ENCODE measurements around the gene ADAMTS2. TPM values are rescaled to one million over a fixed set of nuclear protein-coding genes. Genes with fewer than 3 reads are reported as not detected.

ADAMTS2 gene
- total and polyA plus RNA-seq, 2 donors (not counting 1 experiment from before 2014, with no cell fraction given) = 16.2 to 70.2 TPM

DNA sequence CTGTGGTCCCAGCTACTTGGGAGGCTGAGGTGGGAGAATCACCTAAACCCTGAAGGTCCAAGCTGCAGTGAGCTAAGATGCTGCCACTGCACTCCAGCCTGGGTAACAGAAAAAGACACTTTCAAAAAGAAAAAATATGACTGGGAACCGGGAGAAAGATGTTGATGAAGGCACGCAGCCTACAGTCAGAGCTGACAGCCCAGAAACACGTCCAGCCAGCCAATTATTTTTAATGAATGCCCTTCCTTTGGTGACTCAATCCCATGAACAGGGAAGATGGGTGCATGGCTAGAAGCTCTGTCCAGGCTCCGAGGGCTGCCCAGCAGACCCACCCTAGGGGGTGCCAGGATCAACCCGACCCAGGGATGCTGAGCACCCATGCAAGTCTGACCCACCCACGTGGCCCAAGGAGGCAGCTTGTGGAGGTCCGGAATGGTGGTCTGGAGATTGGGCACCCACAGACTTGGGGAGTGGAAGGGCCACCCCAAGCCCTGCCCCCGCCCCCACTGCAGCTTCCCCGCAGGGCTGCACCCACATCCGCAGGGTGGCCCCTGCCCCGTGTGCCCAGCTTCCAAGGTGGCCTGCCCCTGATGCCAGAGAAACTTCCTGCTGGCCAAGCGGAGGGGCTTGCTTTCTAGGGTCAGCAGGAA, 51.0 kb downstream of the ADAMTS2 start:
- Histone ChIP-seq H2AFZ (ENCODE audit: low read length) (no peak overlapping the region), H3K4me2 (ENCODE audit: extremely low read depth, insufficient read depth, low read length) (no peak overlapping the region), H3K27me3 (ENCODE audit: control insufficient read depth, insufficient read depth, low read length) (no peaks in the 10 kb centered on the region), H3K9ac (ENCODE audit: insufficient read depth, low read length) (no peak overlapping the region), H3K27ac (ENCODE audit: insufficient read depth, low read length) (no peak overlapping the region), H3K4me1 (ENCODE audit: control insufficient read depth, extremely low read depth, insufficient read depth, low read length) (no peaks in the 10 kb centered on the region), H3K79me2 (ENCODE audit: control insufficient read depth, insufficient read depth, low read length) (peaks cover 20% of the 10 kb centered on the region), H3K9me3 (ENCODE audit: control insufficient read depth, insufficient read depth, low read depth, low read length) (no peaks in the 10 kb centered on the region), H4K20me1 (ENCODE audit: control insufficient read depth, extremely low read depth, insufficient read depth, low read length) (no peaks in the 10 kb centered on the region), H3K36me3 (ENCODE audit: control insufficient read depth, insufficient read depth, low read length) (no peaks in the 10 kb centered on the region), H3K4me3 (replicated peaks in 1 of 4; ENCODE audit: control extremely low read depth in 1 of 4, insufficient read depth in 1 of 4, low read depth in 3 of 4, low read length in 4 of 4) (no peak overlapping the region)
- TF ChIP-seq, protein P1, sequence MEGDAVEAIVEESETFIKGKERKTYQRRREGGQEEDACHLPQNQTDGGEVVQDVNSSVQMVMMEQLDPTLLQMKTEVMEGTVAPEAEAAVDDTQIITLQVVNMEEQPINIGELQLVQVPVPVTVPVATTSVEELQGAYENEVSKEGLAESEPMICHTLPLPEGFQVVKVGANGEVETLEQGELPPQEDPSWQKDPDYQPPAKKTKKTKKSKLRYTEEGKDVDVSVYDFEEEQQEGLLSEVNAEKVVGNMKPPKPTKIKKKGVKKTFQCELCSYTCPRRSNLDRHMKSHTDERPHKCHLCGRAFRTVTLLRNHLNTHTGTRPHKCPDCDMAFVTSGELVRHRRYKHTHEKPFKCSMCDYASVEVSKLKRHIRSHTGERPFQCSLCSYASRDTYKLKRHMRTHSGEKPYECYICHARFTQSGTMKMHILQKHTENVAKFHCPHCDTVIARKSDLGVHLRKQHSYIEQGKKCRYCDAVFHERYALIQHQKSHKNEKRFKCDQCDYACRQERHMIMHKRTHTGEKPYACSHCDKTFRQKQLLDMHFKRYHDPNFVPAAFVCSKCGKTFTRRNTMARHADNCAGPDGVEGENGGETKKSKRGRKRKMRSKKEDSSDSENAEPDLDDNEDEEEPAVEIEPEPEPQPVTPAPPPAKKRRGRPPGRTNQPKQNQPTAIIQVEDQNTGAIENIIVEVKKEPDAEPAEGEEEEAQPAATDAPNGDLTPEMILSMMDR (conservative IDR thresholded peaks at IDR 0.05 in 1 of 2, IDR thresholded peaks at IDR 0.05 in 1 of 2; ENCODE audit: low read depth in 1 of 2, low read length in 2 of 2) = no peak
- TF ChIP-seq EZH2 (IDR thresholded peaks at IDR 0.05; ENCODE audit: low read length, missing control alignments) = no peak
- no peak for DNase-seq (ENCODE audit: low read depth in 2 of 2)

DNA sequence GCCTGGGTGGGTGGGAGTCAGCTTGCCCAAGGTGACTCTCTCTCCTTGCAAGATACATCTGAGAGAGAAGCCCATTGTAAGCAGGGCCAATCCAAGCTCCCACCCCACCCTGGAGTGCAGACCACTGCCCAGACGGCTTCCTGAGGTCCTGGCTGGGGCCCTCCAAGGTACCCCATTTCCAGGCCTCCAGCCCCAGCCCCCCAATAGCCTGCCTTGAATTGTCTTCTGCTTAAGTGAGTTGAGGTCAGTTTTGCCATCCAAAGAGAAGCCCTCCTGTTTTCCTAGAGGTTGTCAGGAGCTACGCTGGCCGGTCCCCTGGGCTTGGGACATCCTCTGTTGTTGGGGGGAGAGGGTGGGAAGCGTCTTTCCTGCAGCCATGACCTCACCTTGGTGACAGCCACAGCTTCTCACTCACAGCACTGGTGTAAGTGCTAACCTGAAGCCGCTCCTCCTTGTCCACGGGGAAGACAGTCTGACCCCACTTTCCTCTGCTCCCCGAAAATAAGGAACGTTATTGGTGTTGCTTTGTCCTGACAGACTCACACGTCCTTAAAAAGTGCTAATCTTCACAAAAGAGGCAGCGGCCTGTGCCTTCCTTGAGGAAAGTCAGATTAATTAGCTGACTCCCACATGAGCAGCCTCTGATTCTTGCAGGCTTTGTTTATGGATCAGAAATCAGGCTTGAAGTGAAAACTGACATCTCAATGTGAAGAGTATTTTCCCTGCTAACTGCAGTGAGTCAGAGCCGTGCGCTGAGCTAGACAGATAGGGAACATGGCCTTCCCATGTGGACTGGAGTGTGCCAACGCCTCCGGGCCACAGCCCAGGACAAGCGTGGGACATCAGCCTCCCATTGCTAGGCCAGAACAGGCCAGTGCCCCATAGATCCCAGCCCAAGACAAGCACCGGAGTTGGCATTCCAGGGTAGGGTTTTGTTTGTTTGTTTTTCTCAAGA, 52.3 kb downstream of the ADAMTS2 start:
- no peak for TF ChIP-seq EZH2 (IDR thresholded peaks at IDR 0.05; ENCODE audit: low read length, missing control alignments)
- TF ChIP-seq, protein P1 (conservative IDR thresholded peaks at IDR 0.05 in 1 of 2, IDR thresholded peaks at IDR 0.05 in 1 of 2; ENCODE audit: low read depth in 1 of 2, low read length in 2 of 2) = no peak
- H3K4me2 ChIP-seq (ENCODE audit: extremely low read depth, insufficient read depth, low read length) = no peak overlapping the region
- no peaks in the 10 kb centered on the region for H3K4me1 ChIP-seq (ENCODE audit: control insufficient read depth, extremely low read depth, insufficient read depth, low read length)
- H2AFZ ChIP-seq (ENCODE audit: low read length) = no peak overlapping the region
- no peaks in the 10 kb centered on the region for H4K20me1 ChIP-seq (ENCODE audit: control insufficient read depth, extremely low read depth, insufficient read depth, low read length)
- no peaks in the 10 kb centered on the region for H3K27me3 ChIP-seq (ENCODE audit: control insufficient read depth, insufficient read depth, low read length)
- no peak overlapping the region for H3K27ac ChIP-seq (ENCODE audit: insufficient read depth, low read length)
- DNase-seq (ENCODE audit: low read depth in 2 of 2) = peak in 1 of 2 donors; percentile 29
- no peaks in the 10 kb centered on the region for H3K36me3 ChIP-seq (ENCODE audit: control insufficient read depth, insufficient read depth, low read length)
- H3K79me2 ChIP-seq (ENCODE audit: control insufficient read depth, insufficient read depth, low read length) = peaks cover 15% of the 10 kb centered on the region
- no peak overlapping the region for H3K4me3 ChIP-seq (replicated peaks in 1 of 4; ENCODE audit: control extremely low read depth in 1 of 4, insufficient read depth in 1 of 4, low read depth in 3 of 4, low read length in 4 of 4)
- no peak overlapping the region for H3K9ac ChIP-seq (ENCODE audit: insufficient read depth, low read length)
- H3K9me3 ChIP-seq (ENCODE audit: control insufficient read depth, insufficient read depth, low read depth, low read length) = no peaks in the 10 kb centered on the region

DNA sequence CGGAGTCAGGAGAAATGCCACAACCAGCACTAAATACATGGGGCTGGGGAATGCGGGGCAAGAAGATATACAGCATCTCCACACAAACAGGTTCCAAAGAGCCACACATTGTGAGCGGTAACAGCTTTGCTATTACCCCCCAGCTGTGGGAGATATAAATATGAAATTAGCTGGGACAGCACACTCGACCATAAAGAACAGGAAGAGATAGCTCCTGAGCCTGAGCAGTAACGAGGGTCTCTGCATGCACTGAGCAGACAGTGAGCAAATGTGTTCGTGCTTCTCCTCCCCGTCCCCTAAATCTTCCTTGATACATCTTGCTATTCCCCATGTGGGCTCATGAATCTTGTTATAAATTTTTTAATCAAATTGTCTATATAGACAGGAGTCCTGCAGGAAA, 53.1 kb downstream of the ADAMTS2 start:
- no peaks in the 10 kb centered on the region for H3K9me3 ChIP-seq (ENCODE audit: control insufficient read depth, insufficient read depth, low read depth, low read length)
- no peak overlapping the region for H3K27ac ChIP-seq (ENCODE audit: insufficient read depth, low read length)
- no peak overlapping the region for H3K9ac ChIP-seq (ENCODE audit: insufficient read depth, low read length)
- no peak overlapping the region for H2AFZ ChIP-seq (ENCODE audit: low read length)
- no peaks in the 10 kb centered on the region for H3K27me3 ChIP-seq (ENCODE audit: control insufficient read depth, insufficient read depth, low read length)
- no peaks in the 10 kb centered on the region for H4K20me1 ChIP-seq (ENCODE audit: control insufficient read depth, extremely low read depth, insufficient read depth, low read length)
- H3K4me2 ChIP-seq (ENCODE audit: extremely low read depth, insufficient read depth, low read length) = no peak overlapping the region
- no peak for DNase-seq (ENCODE audit: low read depth in 2 of 2)
- TF ChIP-seq, protein P1 (conservative IDR thresholded peaks at IDR 0.05 in 1 of 2, IDR thresholded peaks at IDR 0.05 in 1 of 2; ENCODE audit: low read depth in 1 of 2, low read length in 2 of 2) = no peak
- TF ChIP-seq EZH2 (IDR thresholded peaks at IDR 0.05; ENCODE audit: low read length, missing control alignments) = no peak
- H3K36me3 ChIP-seq (ENCODE audit: control insufficient read depth, insufficient read depth, low read length) = no peaks in the 10 kb centered on the region
- no peak overlapping the region for H3K4me3 ChIP-seq (replicated peaks in 1 of 4; ENCODE audit: control extremely low read depth in 1 of 4, insufficient read depth in 1 of 4, low read depth in 3 of 4, low read length in 4 of 4)
- H3K4me1 ChIP-seq (ENCODE audit: control insufficient read depth, extremely low read depth, insufficient read depth, low read length) = no peaks in the 10 kb centered on the region
- peaks cover 14% of the 10 kb centered on the region for H3K79me2 ChIP-seq (ENCODE audit: control insufficient read depth, insufficient read depth, low read length)
